GM12891 (cell line): Measurements from ENCODE around the gene WBP1L.
A peak's percentile ranks its signal among the peaks of the same experiment; 100 is the strongest.
"Not testable (repeated sequence)": the region's sequence is repeated elsewhere in the genome, so short reads cannot be mapped to it uniquely, and the experiment has no call there.

Source experiments
- DNase-seq: peaks from one replicate; pipeline ENCODE4 v3.0.0; 2011; ENCODE audit warnings: low spot score; ENCODE audit not compliant: insufficient read length
- FAIRE-seq: peaks from 2 replicates; lab custom pipeline; 2011; peaks lifted over from hg19 to GRCh38; lab: Jason Lieb, UNC
- PAX5 ChIP-seq: IDR thresholded peaks from 2 replicates; pipeline ENCODE4 v1.6.1; 2011; ENCODE audit warnings: low read length, moderate library complexity, mild to moderate bottlenecking; ENCODE audit not compliant: insufficient read depth, severe bottlenecking
- POLR2A ChIP-seq: IDR thresholded peaks from 2 replicates; pipeline ENCODE4 v1.6.1; 2011; ENCODE audit warnings: low read depth, low read length, control low read depth
- POLR2AphosphoS5 ChIP-seq: IDR thresholded peaks from 2 replicates; pipeline ENCODE4 v1.6.1; 2011; ENCODE audit warnings: low read depth, low read length, control low read depth
- POU2F2 ChIP-seq: IDR thresholded peaks from 2 replicates; pipeline ENCODE4 v1.6.1; 2011; ENCODE audit warnings: low read depth, mild to moderate bottlenecking, control low read depth, low read length, moderate library complexity
- SPI1 ChIP-seq: IDR thresholded peaks from 2 replicates; pipeline ENCODE4 v1.6.1; 2011; ENCODE audit warnings: low read depth, low read length, control low read depth
- TAF1 ChIP-seq: IDR thresholded peaks from 2 replicates; pipeline ENCODE4 v1.6.1; 2011; ENCODE audit warnings: low read depth, low read length, control low read depth

The WBP1L gene

GRCh38 chr10:102753718-102754117, 10.0 kb downstream of the WBP1L start:
- FAIRE-seq (no peak), DNase-seq (no peak)
- TF ChIP-seq TAF1 = no peak
- no peak for TF ChIP-seq SPI1
- no peak for TF ChIP-seq POLR2A
- TF ChIP-seq PAX5 = no peak
- TF ChIP-seq POU2F2 = no peak
- no peak for TF ChIP-seq POLR2AphosphoS5

GRCh38 chr10:102757323-102757722, 13.6 kb downstream of the WBP1L start:
- DNase-seq (no peak), FAIRE-seq (peak; percentile 68)
- TF ChIP-seq POU2F2 (no peak), TAF1 (no peak), PAX5 (no peak), POLR2AphosphoS5 (no peak), POLR2A (no peak), SPI1 (peak; percentile 67)

GRCh38 chr10:102758240-102758932, 14.6 kb downstream of the WBP1L start:
- no peak for DNase-seq
- TF ChIP-seq POLR2AphosphoS5 (no peak), POU2F2 (no peak), POLR2A (no peak), PAX5 (no peak), TAF1 (no peak), SPI1 (no peak)
- no peak for FAIRE-seq

- not testable (repeated sequence) for FAIRE-seq, DNase-seq
Measured at GRCh38 chr10:102758933-102759262, 15.2 kb downstream of the WBP1L start.

GRCh38 chr10:102759497-102760210, 15.9 kb downstream of the WBP1L start:
- DNase-seq (no peak), FAIRE-seq (no peak)
- TF ChIP-seq POLR2AphosphoS5 (no peak), TAF1 (no peak)

GRCh38 chr10:102761981-102762380, 18.2 kb downstream of the WBP1L start:
- TF ChIP-seq POLR2A (no peak), SPI1 (no peak), POLR2AphosphoS5 (no peak), TAF1 (no peak), POU2F2 (no peak), PAX5 (no peak)
- FAIRE-seq = no peak

GRCh38 chr10:102762401-102763015, 18.8 kb downstream of the WBP1L start:
- no peak for DNase-seq
- no peak for FAIRE-seq
- TF ChIP-seq POLR2A (no peak), PAX5 (no peak), TAF1 (no peak), POLR2AphosphoS5 (no peak), POU2F2 (no peak), SPI1 (no peak)

More at GRCh38 chr10:102761981-102762380, 18.2 kb downstream of the WBP1L start:
- DNase-seq = no peak

- FAIRE-seq (no peak), DNase-seq (no peak)
- TF ChIP-seq TAF1 (no peak), PAX5 (no peak), POU2F2 (no peak), POLR2A (no peak), SPI1 (no peak)
Measured at GRCh38 chr10:102763037-102763607, 19.4 kb downstream of the WBP1L start.

- DNase-seq (no peak), FAIRE-seq (no peak)
- TF ChIP-seq PAX5 = no peak
- TF ChIP-seq SPI1 = no peak
- TF ChIP-seq POLR2AphosphoS5 = no peak
- no peak for TF ChIP-seq TAF1
- no peak for TF ChIP-seq POLR2A
- TF ChIP-seq POU2F2 = no peak
Measured at GRCh38 chr10:102764470-102765161, 20.9 kb downstream of the WBP1L start.
